Endodermal cell (in vitro differentiated cells): ENCODE results near the gene NFE2L1. TPM values are rescaled to one million over a fixed set of nuclear protein-coding genes. Genes with fewer than 3 reads are reported as not detected.

Experiments
- DNase-seq: peaks from one replicate; pipeline ENCODE4 v3.0.0-alpha.2; 2017
- H3K27ac ChIP-seq: 2 replicates; pipeline ENCODE4 v1.5.1; 2013; ENCODE audit warnings: mild to moderate bottlenecking, low read depth, low read length, moderate library complexity
- H3K27me3 ChIP-seq: 2 replicates; pipeline ENCODE4 v1.6.1; 2013; ENCODE audit warnings: mild to moderate bottlenecking, low read length, moderate library complexity; ENCODE audit not compliant: insufficient read depth, control insufficient read depth, poor library complexity, severe bottlenecking
- H3K36me3 ChIP-seq: 2 replicates; pipeline ENCODE4 v1.7.0; 2013; ENCODE audit warnings: mild to moderate bottlenecking, low read length, moderate library complexity; ENCODE audit not compliant: control insufficient read depth, insufficient read depth
- H3K4me1 ChIP-seq: one replicate; pipeline ENCODE4 v1.7.0; 2013; ENCODE audit warnings: low read length; ENCODE audit not compliant: control insufficient read depth, insufficient read depth
- H3K4me3 ChIP-seq: 2 replicates; pipeline ENCODE4 v1.5.1; 2013; ENCODE audit warnings: mild to moderate bottlenecking, low read length, moderate library complexity
- H3K9ac ChIP-seq: 2 replicates; pipeline ENCODE4 v1.6.1; 2013; ENCODE audit warnings: mild to moderate bottlenecking, low read length, moderate library complexity; ENCODE audit not compliant: poor library complexity, severe bottlenecking; ENCODE audit errors: extremely low read depth
- H3K9me3 ChIP-seq: 2 replicates; pipeline ENCODE4 v1.6.1; 2013; ENCODE audit warnings: mild to moderate bottlenecking, low read length, moderate library complexity; ENCODE audit not compliant: control insufficient read depth
- H3K27ac Mint-ChIP-seq: 2 replicates; pipeline ENCODE4 v1.8.0; 2020; ENCODE audit warnings: mixed read lengths
- H3K27me3 Mint-ChIP-seq: 2 replicates; pipeline ENCODE4 v1.8.0; 2021; ENCODE audit warnings: mild to moderate bottlenecking, mixed read lengths; ENCODE audit not compliant: insufficient read depth
- H3K36me3 Mint-ChIP-seq: 2 replicates; pipeline ENCODE4 v1.8.0; 2020; ENCODE audit warnings: low read depth, mixed read lengths
- H3K4me1 Mint-ChIP-seq: 2 replicates; pipeline ENCODE4 v1.8.0; 2020; ENCODE audit warnings: mixed read lengths
- H3K4me3 Mint-ChIP-seq: 2 replicates; pipeline ENCODE4 v1.8.0; 2020; ENCODE audit warnings: mild to moderate bottlenecking, moderate library complexity, mixed read lengths
- H3K9me3 Mint-ChIP-seq: 2 replicates; pipeline ENCODE4 v1.8.0; 2020; ENCODE audit warnings: mild to moderate bottlenecking, mixed read lengths
- CTCF ChIP-seq: fragments of 200-600 bp; sonication (generic); conservative IDR thresholded peaks from 2 replicates; pipeline ENCODE4 v1.5.0; 2021; ENCODE audit warnings: antibody characterized with exemption, mild to moderate bottlenecking
- WGBS, 2 experiments: methylation state at CpG; one replicate each; pipeline versions ENCODE4 v1.1.5 to v1.1.7; 2013; ENCODE audit warnings: missing lambda C conversion rate in 2 of 2, mixed read lengths in 1 of 2; ENCODE audit not compliant: insufficient coverage in 1 of 2, insufficient read length in 1 of 2; 5-methylcytosine and 5-hydroxymethylcytosine counted together
- total RNA-seq, 2 donors: library from RNA; stranded (reverse); fragmentation: NEBNext Ultra II Directional in 1 of 2; extraction: Animal tissue kit (Norgen Biotek cat#: 25700) in 1 of 2; gene quantifications; 2 replicates in 1 of 2; 3 replicates in 1 of 2; pipeline ENCODE4 v1.2.1, GENCODE V29; 2021

Gene NFE2L1
- total RNA-seq, 2 donors from 2014 or later: 122 to 135 TPM

GRCh38 chr17:48051283-48051682, 3.1 kb downstream of the NFE2L1 start:
- Mint-ChIP-seq H3K4me1 (peaks cover 64% of the 10 kb centered on the region), H3K27ac (peak overlapping the region; percentile 66), H3K9me3 (no peaks in the 10 kb centered on the region), H3K4me3 (peak overlapping the region; percentile 89), H3K27me3 (no peaks in the 10 kb centered on the region), H3K36me3 (peaks cover 26% of the 10 kb centered on the region)
- H3K27me3 ChIP-seq: no peaks in the 10 kb centered on the region
- no peaks in the 10 kb centered on the region for H3K9me3 ChIP-seq
- no peak overlapping the region for H3K9ac ChIP-seq
- H3K27ac ChIP-seq: peak overlapping the region; percentile 47
- peaks cover 50% of the 10 kb centered on the region for H3K36me3 ChIP-seq
- WGBS, 2 experiments: 90 to 92% methylated on average over 6 to 10 of the region's 10 CpGs
- H3K4me1 ChIP-seq: peaks cover 30% of the 10 kb centered on the region
- no peak for DNase-seq
- H3K4me3 ChIP-seq: peak overlapping the region; percentile 41
- no peak for TF ChIP-seq CTCF

GRCh38 chr17:48051706-48052486, 3.7 kb downstream of the NFE2L1 start:
- Histone ChIP-seq H3K27ac (peak overlapping the region; percentile 47), H3K9me3 (no peaks in the 10 kb centered on the region), H3K4me3 (peak overlapping the region; percentile 41), H3K27me3 (no peaks in the 10 kb centered on the region), H3K4me1 (peaks cover 27% of the 10 kb centered on the region), H3K9ac (no peak overlapping the region), H3K36me3 (peaks cover 56% of the 10 kb centered on the region)
- Mint-ChIP-seq H3K36me3 (peaks cover 32% of the 10 kb centered on the region), H3K4me3 (peak overlapping the region; percentile 19), H3K27ac (peak overlapping the region; percentile 66), H3K4me1 (peaks cover 64% of the 10 kb centered on the region), H3K9me3 (no peaks in the 10 kb centered on the region), H3K27me3 (no peaks in the 10 kb centered on the region)
- no peak for TF ChIP-seq CTCF
- peak; percentile 66 for DNase-seq
- WGBS, 2 experiments: 56 to 86% methylated on average over 4 to 5 of the region's 5 CpGs

GRCh38 chr17:48052956-48053757, 5.0 kb downstream of the NFE2L1 start:
- no peak for TF ChIP-seq CTCF
- Histone ChIP-seq H3K9me3 (no peaks in the 10 kb centered on the region), H3K27ac (peak overlapping the region; percentile 70), H3K4me3 (peak overlapping the region; percentile 45), H3K4me1 (peaks cover 32% of the 10 kb centered on the region), H3K36me3 (peaks cover 69% of the 10 kb centered on the region), H3K27me3 (no peaks in the 10 kb centered on the region), H3K9ac (no peak overlapping the region)
- Mint-ChIP-seq H3K4me3 (no peak overlapping the region), H3K27me3 (no peaks in the 10 kb centered on the region), H3K27ac (peak overlapping the region; percentile 89), H3K36me3 (peaks cover 45% of the 10 kb centered on the region), H3K4me1 (peaks cover 71% of the 10 kb centered on the region), H3K9me3 (no peaks in the 10 kb centered on the region)
- DNase-seq: peak; percentile 65
- 76 to 86% methylated on average over 2 to 5 of the region's 5 CpGs for WGBS, 2 experiments
